ENCODE results near the gene AXIN1.

The AXIN1 gene

GRCh38 chr16:242281-242680 is 110.2 kb downstream of the AXIN1 start:
- TF ChIP-seq TEAD4 (IDR thresholded peaks at IDR 0.05), result no peak
- TF ChIP-seq FOXM1 (IDR thresholded peaks at IDR 0.05; ENCODE audit: borderline replicate concordance, low read depth), result no peak
- no peak for TF ChIP-seq RAD21 (IDR thresholded peaks at IDR 0.05; ENCODE audit: low read depth)
- TF ChIP-seq EGR1 (IDR thresholded peaks at IDR 0.05), result no peak
- TF ChIP-seq CEBPB (IDR thresholded peaks at IDR 0.05), result no peak
- TF ChIP-seq CREB1 (IDR thresholded peaks at IDR 0.05; ENCODE audit: low read depth), result no peak
- TF ChIP-seq EP300 (IDR thresholded peaks at IDR 0.05; ENCODE audit: borderline replicate concordance), result no peak
- no peak for TF ChIP-seq NFIC (IDR thresholded peaks at IDR 0.05)
- no peak for TF ChIP-seq MAX (IDR thresholded peaks at IDR 0.05)
- no peak for TF ChIP-seq REST (IDR thresholded peaks at IDR 0.05; ENCODE audit: low read depth)
- TF ChIP-seq TCF12 (IDR thresholded peaks at IDR 0.05; ENCODE audit: low read depth), result no peak
- no peak for TF ChIP-seq TAF1 (IDR thresholded peaks at IDR 0.05; ENCODE audit: low read depth)
- TF ChIP-seq YY1 (IDR thresholded peaks at IDR 0.05; ENCODE audit: low read depth), result no peak

- TF ChIP-seq EP300 (IDR thresholded peaks at IDR 0.05; ENCODE audit: borderline replicate concordance) (no peak), TCF12 (IDR thresholded peaks at IDR 0.05; ENCODE audit: low read depth) (no peak), ZBTB7A (IDR thresholded peaks at IDR 0.05; ENCODE audit: low read depth) (no peak), CREB1 (IDR thresholded peaks at IDR 0.05; ENCODE audit: low read depth) (no peak), REST (IDR thresholded peaks at IDR 0.05; ENCODE audit: low read depth) (no peak), FOXM1 (IDR thresholded peaks at IDR 0.05; ENCODE audit: borderline replicate concordance, low read depth) (no peak), TEAD4 (IDR thresholded peaks at IDR 0.05) (no peak), NFIC (IDR thresholded peaks at IDR 0.05) (no peak), YY1 (IDR thresholded peaks at IDR 0.05; ENCODE audit: low read depth) (no peak), TAF1 (IDR thresholded peaks at IDR 0.05; ENCODE audit: low read depth) (no peak), MAX (IDR thresholded peaks at IDR 0.05) (no peak), CEBPB (IDR thresholded peaks at IDR 0.05) (no peak), RAD21 (IDR thresholded peaks at IDR 0.05; ENCODE audit: low read depth) (no peak), USF1 (IDR thresholded peaks at IDR 0.05) (no peak), EGR1 (IDR thresholded peaks at IDR 0.05) (no peak)
These were observed 112.0 kb downstream of the AXIN1 start for GRCh38 chr16:240559-240958.

GRCh38 chr16:239948-240277 is 112.6 kb downstream of the AXIN1 start:
- TF ChIP-seq TEAD4 (IDR thresholded peaks at IDR 0.05) (no peak), EGR1 (IDR thresholded peaks at IDR 0.05) (no peak), ZBTB7A (IDR thresholded peaks at IDR 0.05; ENCODE audit: low read depth) (no peak), RAD21 (IDR thresholded peaks at IDR 0.05; ENCODE audit: low read depth) (no peak), TCF12 (IDR thresholded peaks at IDR 0.05; ENCODE audit: low read depth) (no peak), NFIC (IDR thresholded peaks at IDR 0.05) (no peak), TAF1 (IDR thresholded peaks at IDR 0.05; ENCODE audit: low read depth) (no peak), CEBPB (IDR thresholded peaks at IDR 0.05) (no peak), USF1 (IDR thresholded peaks at IDR 0.05) (no peak), CREB1 (IDR thresholded peaks at IDR 0.05; ENCODE audit: low read depth) (no peak), FOXM1 (IDR thresholded peaks at IDR 0.05; ENCODE audit: borderline replicate concordance, low read depth) (no peak), MAX (IDR thresholded peaks at IDR 0.05) (no peak), EP300 (IDR thresholded peaks at IDR 0.05; ENCODE audit: borderline replicate concordance) (no peak), REST (IDR thresholded peaks at IDR 0.05; ENCODE audit: low read depth) (no peak), YY1 (IDR thresholded peaks at IDR 0.05; ENCODE audit: low read depth) (no peak)

All from Ishikawa (cell line).